KMS-11 (cell line): ENCODE results near the gene ATF7.
A peak's percentile ranks its signal among the peaks of the same experiment; 100 is the strongest.

Experiments used
- H2AFZ ChIP-seq: fragments of 200-600 bp; sonication (generic); 2 replicates; pipeline ENCODE4 v1.6.1; 2016; ENCODE audit warnings: antibody characterized with exemption, mixed run types, low read depth
- H3K27ac ChIP-seq: fragments of 200-600 bp; sonication (generic); 2 replicates; pipeline ENCODE4 v1.6.1; 2016; ENCODE audit warnings: mild to moderate bottlenecking, mixed run types
- H3K27me3 ChIP-seq: fragments of 200-600 bp; sonication (generic); 2 replicates; pipeline ENCODE4 v1.6.1; 2017; ENCODE audit warnings: mild to moderate bottlenecking, low read depth, mixed run types, moderate library complexity; ENCODE audit not compliant: insufficient read depth
- H3K36me3 ChIP-seq: fragments of 200-600 bp; sonication (generic); 2 replicates; pipeline ENCODE4 v1.6.1; 2017; ENCODE audit warnings: mild to moderate bottlenecking, mixed run types; ENCODE audit not compliant: insufficient read depth
- H3K4me1 ChIP-seq: fragments of 200-600 bp; sonication (generic); 2 replicates; pipeline ENCODE4 v1.6.1; 2016; ENCODE audit warnings: mild to moderate bottlenecking, low read depth, mixed run types; ENCODE audit not compliant: poor library complexity, severe bottlenecking
- H3K4me2 ChIP-seq: fragments of 200-600 bp; sonication (generic); 2 replicates; pipeline ENCODE4 v1.7.0; 2016; ENCODE audit warnings: mild to moderate bottlenecking, mixed run types
- H3K4me3 ChIP-seq: fragments of 200-600 bp; sonication (generic); IDR thresholded peaks from 2 replicates; pipeline ENCODE4 v1.6.1; 2017; ENCODE audit warnings: low read depth, low read length, mixed read lengths; ENCODE audit not compliant: insufficient read depth
- H3K79me2 ChIP-seq: fragments of 200-600 bp; sonication (generic); 2 replicates; pipeline ENCODE4 v1.6.1; 2016; ENCODE audit warnings: low read depth, mixed run types; ENCODE audit not compliant: insufficient read depth
- H3K9ac ChIP-seq: fragments of 200-600 bp; sonication (generic); 2 replicates; pipeline ENCODE4 v1.6.1; 2016; ENCODE audit warnings: mild to moderate bottlenecking, mixed run types
- H4K20me1 ChIP-seq: fragments of 200-600 bp; sonication (generic); 2 replicates; pipeline ENCODE4 v1.6.1; 2016; ENCODE audit warnings: mild to moderate bottlenecking, mixed run types; ENCODE audit not compliant: insufficient read depth
- TF ChIP-seq, protein P1 (sequence below): fragments of 200-600 bp; sonication (generic); conservative IDR thresholded peaks from 2 replicates; pipeline ENCODE4 v1.6.1; 2017; ENCODE audit warnings: low read depth, mild to moderate bottlenecking, antibody characterized with exemption, low read length, moderate library complexity, mixed read lengths

The ATF7 gene

DNA sequence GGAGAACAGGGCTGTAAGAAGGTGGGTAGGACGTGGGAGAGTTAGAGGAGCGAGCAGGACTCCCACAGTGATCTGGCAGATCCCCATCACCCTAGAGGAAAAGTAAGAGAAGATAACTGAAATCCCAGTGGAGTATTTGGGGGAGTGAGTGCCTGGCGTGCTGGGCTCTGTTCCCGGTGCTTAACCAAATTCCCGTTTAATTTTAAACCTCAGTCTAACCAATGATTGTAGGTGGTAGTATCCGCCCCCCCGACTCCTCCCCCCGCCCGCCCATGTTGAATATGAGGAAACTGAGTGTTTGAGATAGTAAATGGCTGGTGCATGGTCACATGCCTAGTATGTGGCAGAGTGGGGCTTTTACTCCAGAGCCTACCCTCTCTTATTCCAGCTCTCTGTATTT lies 123.9 kb downstream of the ATF7 start:
- H3K9ac ChIP-seq = peak overlapping the region; percentile 93; the same call in 1 of the 2 replicates

DNA sequence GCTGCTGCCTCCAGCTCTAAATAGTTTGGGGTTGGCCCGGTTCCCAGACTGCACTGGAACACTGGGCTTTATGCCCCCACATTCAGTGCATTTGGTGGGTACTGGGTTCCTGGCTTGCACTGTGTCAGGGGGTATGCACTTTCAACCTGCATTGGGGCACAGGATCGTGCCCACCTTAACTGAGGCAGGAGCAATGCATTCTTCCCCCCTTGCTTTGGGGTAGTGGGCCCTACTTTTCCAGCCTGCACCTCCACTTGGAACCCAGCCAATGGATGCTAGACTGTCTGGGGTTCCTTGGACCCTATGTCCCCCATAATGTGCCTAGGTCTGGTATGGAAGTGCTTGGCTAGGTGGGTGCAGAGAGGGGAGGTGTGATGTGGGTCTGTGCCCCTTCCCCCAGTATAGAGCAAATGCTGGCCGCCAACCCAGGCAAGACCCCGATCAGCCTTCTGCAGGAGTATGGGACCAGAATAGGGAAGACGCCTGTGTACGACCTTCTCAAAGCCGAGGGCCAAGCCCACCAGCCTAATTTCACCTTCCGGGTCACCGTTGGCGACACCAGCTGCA lies 124.5 kb downstream of the ATF7 start:
- Histone ChIP-seq H3K27me3 (no peaks in the 10 kb centered on the region), H4K20me1 (no peaks in the 10 kb centered on the region), H2AFZ (peak overlapping the region; percentile 85), H3K79me2 (peaks cover 21% of the 10 kb centered on the region), H3K4me3 (no peak overlapping the region), H3K27ac (peak overlapping the region; percentile 91), H3K9ac (peak overlapping the region; percentile 93), H3K4me2 (peak overlapping the region; percentile 100), H3K4me1 (peaks cover 35% of the 10 kb centered on the region), H3K36me3 (no peaks in the 10 kb centered on the region; the same call in 1 of the 2 replicates)
- TF ChIP-seq, protein P1, sequence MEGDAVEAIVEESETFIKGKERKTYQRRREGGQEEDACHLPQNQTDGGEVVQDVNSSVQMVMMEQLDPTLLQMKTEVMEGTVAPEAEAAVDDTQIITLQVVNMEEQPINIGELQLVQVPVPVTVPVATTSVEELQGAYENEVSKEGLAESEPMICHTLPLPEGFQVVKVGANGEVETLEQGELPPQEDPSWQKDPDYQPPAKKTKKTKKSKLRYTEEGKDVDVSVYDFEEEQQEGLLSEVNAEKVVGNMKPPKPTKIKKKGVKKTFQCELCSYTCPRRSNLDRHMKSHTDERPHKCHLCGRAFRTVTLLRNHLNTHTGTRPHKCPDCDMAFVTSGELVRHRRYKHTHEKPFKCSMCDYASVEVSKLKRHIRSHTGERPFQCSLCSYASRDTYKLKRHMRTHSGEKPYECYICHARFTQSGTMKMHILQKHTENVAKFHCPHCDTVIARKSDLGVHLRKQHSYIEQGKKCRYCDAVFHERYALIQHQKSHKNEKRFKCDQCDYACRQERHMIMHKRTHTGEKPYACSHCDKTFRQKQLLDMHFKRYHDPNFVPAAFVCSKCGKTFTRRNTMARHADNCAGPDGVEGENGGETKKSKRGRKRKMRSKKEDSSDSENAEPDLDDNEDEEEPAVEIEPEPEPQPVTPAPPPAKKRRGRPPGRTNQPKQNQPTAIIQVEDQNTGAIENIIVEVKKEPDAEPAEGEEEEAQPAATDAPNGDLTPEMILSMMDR = no peak

More for the DNA sequence above, 123.9 kb downstream of the ATF7 start:
- TF ChIP-seq, protein P1 = no peak
- Histone ChIP-seq H3K36me3 (no peaks in the 10 kb centered on the region; the same call in 1 of the 2 replicates), H3K27ac (peak overlapping the region; percentile 91; the same call in 1 of the 2 replicates), H3K4me3 (no peak overlapping the region), H2AFZ (no peak overlapping the region), H3K27me3 (no peaks in the 10 kb centered on the region), H3K4me1 (peaks cover 32% of the 10 kb centered on the region), H3K79me2 (peaks cover 21% of the 10 kb centered on the region), H3K4me2 (peak overlapping the region; percentile 100), H4K20me1 (no peaks in the 10 kb centered on the region)

DNA sequence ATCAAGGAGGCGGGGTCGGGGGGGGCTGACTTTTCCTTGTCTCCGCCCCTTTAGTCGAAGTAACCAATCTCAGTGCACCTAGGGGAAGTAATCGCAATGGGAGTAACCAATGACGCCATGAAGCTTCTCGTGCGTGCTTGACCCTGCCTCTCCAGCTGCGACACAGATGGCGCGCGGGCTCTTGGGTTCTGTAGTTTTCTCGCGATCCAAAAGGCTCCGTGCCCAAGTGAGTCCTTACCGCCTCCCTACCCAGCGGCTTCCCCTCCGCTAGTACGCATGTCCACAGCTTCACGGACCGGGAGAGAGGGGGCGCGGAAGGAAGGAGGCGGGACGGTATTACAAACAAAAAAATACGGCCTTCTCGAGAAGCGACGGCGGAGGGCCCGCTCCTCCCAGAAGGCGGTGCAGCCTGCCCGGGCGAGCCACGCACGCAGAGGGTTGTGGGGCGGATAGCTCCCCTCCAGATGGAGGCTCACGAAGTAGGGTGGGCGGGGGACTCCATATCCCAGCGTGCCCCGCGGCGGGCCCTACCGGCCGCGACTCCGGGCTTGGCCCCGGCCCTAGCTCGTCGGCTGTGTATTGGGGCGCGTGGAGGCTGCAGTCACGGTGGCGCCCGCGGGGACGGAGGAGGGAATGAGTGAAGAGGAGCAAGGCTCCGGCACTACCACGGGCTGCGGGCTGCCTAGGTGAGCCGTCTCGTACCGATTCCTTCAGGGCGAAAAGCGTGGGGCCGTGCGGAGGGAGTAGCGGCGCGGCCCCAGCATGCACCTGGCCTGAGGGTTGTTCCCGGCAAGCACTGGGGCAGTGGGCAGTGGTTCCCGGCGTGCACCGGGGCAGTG lies 125.2 kb downstream of the ATF7 start, which contains the start of gene TARBP2:
Gene TARBP2, plus strand, starts transcription at position 508 of the 839 bp plus-strand sequence. Its CDS starts 126 bp downstream, at position 634.
- no peaks in the 10 kb centered on the region; the same call in 1 of the 2 replicates for H3K36me3 ChIP-seq
- H3K79me2 ChIP-seq = peaks cover 21% of the 10 kb centered on the region
- H3K27ac ChIP-seq = peak within 1 kb of the TSS; percentile 91
- no peaks in the 10 kb centered on the region for H4K20me1 ChIP-seq
- peak within 1 kb of the TSS; percentile 100 for H3K4me2 ChIP-seq
- peak within 1 kb of the TSS; percentile 93 for H3K9ac ChIP-seq
- H3K4me1 ChIP-seq = peaks cover 40% of the 10 kb centered on the region
- no peaks in the 10 kb centered on the region for H3K27me3 ChIP-seq
- peak within 1 kb of the TSS; percentile 85 for H2AFZ ChIP-seq
- TF ChIP-seq, protein P1 = no peak; the same call in 1 of the 2 replicates
- peak within 1 kb of the TSS; percentile 71 for H3K4me3 ChIP-seq

DNA sequence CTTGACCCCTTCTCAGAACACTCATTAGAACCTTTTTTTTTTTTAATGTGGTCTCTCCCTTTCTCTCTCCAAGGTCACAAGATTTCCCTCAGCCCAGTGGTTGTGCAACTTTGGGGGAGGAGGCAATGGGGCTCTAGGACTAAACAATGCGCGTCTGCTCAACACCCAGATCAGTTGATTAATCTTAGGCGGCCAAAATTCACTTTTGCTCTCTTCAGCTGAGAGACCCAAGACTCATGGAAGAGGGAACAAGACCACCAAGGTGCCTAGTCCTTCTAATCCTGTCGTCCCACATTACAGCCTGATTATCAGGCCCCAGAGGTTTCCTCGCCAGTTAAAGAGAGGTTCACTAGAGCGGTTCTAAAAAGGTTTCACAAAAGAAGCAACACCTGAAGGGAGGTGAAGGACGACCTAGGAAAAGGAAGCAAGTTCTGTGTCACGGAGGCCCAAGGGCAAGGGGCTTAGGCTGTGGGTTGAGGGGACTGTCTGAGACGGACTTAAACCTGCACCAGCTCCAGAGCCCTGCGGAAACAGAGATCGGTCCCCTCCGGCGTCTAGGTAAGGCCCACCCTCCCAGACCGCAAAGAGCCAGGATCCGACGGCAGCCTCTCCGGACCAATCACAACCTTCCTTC lies 125.9 kb downstream of the ATF7 start:
- H3K4me1 ChIP-seq = peaks cover 40% of the 10 kb centered on the region
- peak overlapping the region; percentile 91 for H3K27ac ChIP-seq
- H3K79me2 ChIP-seq = peaks cover 21% of the 10 kb centered on the region

More for the DNA sequence above, 125.9 kb downstream of the ATF7 start:
- Histone ChIP-seq H3K9ac (peak overlapping the region; percentile 18; the same call in 1 of the 2 replicates), H3K4me3 (peak overlapping the region; percentile 71), H3K36me3 (no peaks in the 10 kb centered on the region; the same call in 1 of the 2 replicates), H2AFZ (peak overlapping the region; percentile 20; the same call in 1 of the 2 replicates), H3K4me2 (peak overlapping the region; percentile 61), H4K20me1 (no peaks in the 10 kb centered on the region), H3K27me3 (no peaks in the 10 kb centered on the region)
- TF ChIP-seq, protein P1 = peak; percentile 35; the same call in 1 of the 2 replicates
